GM21381 (cell line): ENCODE data around the gene MYBPHL.
A peak's percentile ranks its signal among the peaks of the same experiment; 100 is the strongest.
"Not testable (repeated sequence)": the region's sequence is repeated elsewhere in the genome, so short reads cannot be mapped to it uniquely, and the experiment has no call there.

ENCODE experiments used
- ATAC-seq: cut with Tn5 transposase; IDR thresholded peaks from one replicate; pipeline ENCODE4 v1.9.1; 2021; ENCODE audit warnings: mild to moderate bottlenecking, moderate library complexity; ENCODE audit not compliant: unreplicated experiment

MYBPHL gene

DNA sequence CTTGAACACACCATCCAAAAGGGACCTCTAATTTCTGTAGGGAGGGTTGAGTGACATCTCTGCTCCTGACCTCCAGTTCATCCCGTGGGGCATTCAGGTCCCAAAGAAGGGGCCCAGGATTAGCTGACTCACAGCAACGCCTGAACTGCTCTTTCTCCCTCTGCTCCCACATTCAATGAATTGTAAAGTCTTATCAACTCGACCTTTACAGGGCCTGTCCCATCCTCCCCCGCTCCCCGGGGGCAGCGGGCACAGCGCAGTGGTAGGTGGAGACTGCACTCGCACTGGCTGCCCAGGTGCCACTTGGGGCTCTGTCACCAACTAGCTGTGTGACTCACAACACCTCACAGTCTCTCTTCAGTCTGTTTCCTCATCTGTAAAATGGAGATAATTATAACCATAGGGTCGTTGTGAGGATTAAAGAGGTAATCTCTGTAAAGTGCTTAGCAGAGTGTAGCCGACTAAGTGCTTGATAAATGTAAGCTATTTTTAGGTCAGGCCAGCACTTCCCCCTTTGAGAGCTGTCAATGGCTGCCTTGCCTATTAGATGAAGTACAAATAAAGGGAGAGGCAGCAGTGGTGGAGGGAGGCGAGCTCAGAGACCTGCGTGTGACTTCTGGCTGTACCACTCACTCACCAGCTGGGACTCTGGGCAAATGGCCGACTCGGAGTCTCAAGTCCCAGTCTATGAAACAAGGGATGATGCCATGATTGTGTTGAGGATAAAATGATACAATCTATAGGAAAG lies 637 bp upstream of the MYBPHL start:
- ATAC-seq, result no peak

DNA sequence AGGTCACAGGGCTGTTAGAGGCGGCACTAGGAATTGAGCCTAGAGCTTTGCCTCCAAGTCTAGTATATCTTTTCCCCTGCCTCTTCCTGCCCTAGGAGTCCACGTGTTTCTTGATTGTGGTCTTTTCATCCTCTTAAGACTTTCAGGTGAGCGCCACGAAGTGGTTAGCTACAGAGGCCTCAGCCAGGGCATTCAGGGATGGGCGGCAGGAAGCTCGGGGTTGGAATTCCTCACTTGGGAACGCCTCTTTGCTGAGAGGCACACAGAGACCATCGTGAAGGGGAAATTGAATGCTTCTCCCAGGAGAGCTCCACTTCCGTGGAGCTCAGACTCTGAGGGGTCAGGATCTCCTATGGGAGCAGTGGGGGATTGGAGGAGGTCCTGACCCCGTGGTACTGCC lies 820 bp downstream of the MYBPHL start:
- not testable (repeated sequence) for ATAC-seq

DNA sequence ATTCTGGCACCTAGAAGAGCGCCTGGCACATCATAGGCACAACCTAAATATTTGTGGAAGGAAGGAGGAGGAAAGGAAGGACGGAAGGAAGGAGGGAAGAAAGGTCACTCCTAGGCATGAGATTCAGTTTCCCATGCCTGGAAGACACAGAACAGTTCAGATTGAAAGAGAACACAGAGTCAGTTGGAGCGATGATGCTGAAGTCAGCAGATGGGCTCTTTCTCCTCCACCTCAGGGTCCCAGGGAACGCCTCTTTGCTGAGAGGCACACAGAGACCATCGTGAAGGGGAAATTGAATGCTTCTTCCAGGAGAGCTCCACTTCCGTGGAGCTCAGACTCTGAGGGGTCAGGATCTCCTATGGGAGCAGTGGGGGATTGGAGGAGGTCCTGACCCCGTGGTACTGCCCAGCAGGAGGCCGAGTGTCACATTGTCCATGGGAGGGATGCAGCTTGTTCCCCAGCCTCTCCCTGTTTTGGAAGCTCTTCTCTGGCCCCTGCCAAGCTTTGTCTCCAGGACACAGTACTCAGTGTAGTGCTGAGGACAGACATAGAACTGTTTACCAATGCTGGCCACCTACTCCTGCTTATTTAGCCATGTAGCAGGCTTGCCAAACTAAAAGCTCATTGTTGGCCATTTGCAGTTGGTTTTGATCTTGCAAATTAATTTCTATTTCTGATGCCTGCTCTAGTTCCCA lies 2.4 kb downstream of the MYBPHL start:
- no peak for ATAC-seq

DNA sequence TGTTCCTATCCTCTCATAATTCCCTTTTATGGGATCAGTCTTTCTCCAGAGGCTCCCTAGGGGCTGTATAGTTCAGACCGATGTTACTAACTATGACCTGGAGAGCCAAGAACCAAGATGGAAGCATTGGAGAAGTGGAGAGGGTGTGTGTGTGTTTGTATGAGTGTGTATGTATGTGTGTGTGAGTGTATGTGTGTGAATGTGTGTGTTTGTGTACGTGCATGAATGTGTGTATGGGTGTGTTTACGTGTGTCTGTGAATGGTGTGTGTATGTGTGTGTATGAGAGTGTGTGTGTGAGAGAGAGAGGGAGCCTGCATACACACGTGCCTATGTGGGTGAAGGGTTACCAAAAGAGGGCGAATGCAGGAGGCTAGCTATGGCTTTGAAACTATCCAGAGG lies 4.9 kb downstream of the MYBPHL start:
- no peak for ATAC-seq

DNA sequence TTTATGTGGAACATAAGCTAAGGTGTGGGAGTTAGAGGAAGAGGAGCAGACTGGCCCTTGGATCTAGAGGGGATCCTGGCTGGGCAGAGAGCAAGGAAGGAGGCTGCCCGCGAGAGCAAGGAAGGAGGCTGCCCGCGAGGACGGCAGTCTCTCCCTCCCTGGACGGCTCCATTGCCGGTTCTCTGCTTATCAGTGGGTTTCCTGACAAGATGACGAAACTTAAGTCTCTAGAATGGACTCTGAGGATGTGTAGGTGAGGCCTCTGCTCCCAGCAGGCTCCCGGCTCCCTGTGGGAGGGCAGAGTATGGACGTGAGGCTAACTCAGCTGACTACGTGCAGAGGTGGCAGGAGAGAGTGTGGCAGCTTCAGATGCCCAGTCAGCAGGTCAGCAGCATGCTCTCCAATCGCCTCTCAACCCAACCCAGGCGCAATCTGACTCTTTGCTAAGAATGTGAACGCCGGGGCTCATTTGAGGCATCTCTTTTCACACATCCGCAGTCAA lies 6.1 kb downstream of the MYBPHL start:
- ATAC-seq, result no peak

DNA sequence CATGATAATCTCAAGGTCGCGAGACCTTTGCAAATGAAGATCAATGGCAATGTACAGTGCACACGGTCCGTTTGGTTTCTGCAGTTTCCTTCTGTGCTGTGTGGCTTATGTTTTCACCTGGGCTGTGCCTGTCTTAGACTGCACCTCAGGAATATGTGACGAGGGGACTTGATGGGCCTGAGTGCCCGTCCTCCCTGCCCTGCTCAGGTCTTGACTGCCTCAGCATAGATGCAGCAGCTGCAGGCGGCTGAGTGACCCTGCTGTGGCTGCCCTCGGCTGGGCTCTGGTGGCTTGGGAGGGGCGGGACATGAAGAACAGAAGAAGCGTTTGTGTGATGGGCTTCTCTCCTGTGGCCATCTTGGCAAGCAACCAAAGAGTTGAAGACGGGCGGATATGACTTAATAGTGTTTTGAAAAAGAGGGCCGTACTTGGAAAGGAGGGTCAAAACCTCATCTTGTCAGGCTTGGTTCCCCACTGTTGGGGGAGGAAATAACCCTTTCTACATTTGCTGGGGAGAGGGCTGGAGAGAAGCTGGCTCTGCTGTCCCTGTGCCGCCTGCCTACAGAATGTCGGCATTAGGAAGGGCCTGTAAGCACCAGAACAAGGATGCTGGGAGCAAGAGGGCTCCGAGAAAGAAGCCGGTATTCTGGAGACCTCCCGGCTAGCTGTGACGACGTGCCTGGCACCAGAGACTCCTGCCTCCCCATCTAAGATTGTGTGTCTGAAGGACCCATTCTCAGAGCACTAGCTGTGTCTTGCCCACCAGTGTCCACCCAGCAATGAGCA lies 7.1 kb downstream of the MYBPHL start:
- ATAC-seq, result no peak

DNA sequence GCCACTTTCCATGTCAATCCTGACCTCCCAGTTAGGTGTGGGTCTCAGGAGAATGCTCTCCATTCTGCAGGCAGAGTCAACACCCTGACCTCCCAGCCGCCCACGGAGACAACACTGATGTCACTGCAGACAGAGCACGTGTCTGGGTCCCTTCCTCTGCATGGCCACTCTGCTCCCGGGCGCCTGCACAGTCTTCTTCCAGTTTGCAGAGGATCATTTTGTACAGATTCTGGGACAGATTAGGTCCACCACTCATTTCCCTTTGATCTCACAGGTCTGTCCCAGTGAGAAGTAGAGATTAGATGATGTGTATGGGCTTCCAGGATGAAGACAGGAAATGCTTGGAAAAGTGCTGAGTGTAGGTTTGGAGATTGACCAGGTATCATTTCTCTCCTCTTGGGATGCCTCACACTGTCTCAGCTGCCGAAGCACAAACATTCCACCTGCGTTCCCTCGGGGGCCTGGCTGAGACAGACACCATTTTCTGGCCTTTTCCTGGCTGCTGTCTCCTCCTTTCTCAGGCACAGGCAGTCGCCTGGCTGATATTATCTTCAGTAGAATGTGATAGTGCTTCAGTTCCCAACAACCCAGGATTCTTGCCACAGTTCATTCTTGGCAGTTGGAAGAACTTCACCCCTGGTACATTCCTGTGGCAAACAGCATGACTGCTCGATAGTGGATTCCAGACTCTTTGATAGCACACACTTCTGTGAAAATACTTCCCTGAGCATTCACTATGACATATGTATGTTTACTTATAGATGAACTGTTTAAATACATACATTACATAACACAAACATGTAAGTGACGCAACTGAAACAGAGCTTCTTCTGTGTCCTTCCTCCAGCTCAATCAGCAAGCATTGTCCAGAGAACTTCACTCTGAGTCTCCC lies 7.9 kb downstream of the MYBPHL start:
- no peak for ATAC-seq

DNA sequence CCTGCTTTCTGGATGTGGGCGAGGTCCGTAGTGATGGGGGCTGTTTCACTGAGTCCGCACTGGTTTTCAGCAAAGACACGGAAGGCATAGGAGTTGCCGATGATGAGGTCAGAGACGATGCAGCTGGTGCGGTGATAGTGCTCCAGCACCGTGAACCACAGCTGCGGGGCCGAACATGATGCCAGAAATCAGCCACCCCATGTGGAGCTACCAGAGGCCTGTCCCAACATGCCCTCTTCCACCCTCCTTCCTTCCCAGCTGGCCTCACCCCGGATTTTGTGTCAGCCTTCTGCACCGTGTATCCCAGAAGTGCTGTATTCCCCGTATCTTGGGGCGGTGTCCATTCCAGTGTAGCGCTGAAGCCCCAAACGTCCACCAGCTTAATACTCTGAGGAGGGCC lies 10.0 kb downstream of the MYBPHL start:
- no peak for ATAC-seq

DNA sequence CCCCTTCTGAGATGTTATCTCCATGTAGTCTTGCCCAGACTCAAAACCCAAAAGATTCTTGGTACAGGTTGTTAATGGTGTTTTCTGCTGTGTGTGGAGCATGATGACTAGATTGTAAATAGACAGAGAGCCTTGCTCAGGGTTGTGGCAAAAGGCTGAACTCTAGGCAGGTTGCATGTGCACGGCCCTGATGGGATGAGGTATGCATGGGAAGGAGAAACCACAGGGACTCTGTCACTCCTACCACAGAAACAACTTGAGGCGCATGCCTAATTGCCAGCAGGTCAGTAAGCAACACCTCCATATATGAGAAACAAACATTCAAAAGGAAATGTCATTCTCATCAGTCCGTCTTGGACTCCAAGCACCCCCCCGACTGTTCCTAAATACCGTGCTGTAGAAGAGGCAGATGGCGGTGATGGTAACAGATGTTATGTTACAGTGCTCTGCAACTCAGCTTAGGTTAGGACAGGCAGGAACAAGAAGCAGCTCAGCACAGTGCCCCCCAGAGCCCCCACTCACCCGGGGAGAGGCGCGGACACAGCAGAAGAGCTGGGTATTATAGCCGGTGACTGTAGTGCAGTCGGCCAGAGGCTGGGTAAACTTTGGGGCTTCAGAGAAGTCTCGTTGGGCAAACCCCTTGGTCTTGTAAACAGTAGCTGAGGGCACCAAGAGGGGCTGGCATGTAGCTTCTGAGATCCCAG lies 10.9 kb downstream of the MYBPHL start:
- no peak for ATAC-seq

DNA sequence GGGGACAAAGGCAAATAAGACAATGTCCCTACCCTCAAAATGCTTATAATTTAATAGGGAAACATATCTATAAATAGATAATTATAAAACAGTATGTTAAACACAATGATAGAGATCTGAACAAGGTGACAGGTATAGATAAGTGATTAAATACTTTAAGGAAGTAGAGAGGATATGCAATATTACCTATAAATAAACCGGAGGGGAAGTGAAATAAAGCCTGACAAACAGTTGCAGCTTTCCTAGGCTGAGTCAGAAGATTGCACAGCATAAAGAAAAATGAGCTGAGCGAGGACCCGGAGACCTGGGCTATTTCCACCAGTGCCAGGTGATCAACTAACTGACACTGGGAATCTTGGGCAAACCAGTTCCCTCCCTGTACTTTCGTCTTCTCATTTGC lies 12.3 kb downstream of the MYBPHL start:
- no peak for ATAC-seq

DNA sequence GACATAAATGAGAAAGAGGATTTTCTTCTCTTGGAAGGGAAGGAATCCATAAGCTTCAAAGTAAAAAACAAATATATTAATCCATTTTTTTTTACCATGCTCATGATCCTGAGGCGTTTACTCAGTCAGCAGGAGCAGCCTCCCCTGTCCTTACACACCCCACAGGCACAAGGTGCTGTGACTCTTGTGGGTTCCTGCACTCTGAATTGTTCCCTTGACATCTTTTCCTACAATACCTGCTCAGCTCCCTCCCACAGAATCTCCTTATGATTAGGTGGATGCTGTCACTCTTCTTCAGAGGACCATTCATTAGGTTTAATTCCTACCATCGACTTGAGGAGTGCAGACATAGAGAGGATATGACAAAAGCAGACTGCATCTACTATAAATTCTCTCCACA lies 13.8 kb downstream of the MYBPHL start:
- ATAC-seq, result no peak

DNA sequence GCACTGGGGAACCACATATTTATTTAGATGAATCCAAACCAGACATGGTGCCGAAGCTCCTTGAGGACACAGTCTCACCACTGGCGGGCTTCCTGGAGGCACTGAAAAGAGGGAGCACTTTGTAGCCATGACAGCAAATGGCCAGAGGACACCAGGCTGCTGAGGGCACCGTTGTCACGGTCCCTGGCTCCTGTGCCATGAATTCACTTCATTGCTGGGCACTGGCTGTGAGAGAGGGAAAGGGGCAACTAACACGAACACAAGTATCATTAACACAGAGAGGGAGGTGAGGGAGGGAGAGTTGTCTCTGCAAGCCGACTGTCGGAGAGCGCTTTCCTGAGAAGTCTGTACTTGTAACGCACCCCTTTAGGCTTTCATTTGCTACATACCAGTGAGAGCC lies 14.4 kb downstream of the MYBPHL start:
- ATAC-seq, result no peak

DNA sequence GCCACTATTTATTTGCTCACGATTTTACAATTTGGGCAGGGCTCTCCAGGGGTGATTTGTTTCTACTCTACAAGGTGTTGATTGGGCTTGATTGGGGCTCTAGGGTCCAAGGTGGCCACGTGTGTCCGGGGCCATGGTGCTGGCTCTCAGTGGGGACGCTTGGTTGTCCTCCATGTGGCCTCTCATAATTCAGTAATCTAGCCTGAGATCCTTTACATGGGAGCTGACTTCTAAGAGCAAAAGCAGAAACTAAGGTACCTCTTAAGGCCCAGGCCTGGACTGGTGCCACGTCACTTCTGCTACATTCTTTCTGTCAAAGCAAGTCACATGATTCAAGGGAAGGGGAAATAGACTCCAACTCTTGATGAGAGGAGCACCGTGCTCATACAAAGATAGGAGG lies 15.8 kb downstream of the MYBPHL start:
- ATAC-seq, result no peak

DNA sequence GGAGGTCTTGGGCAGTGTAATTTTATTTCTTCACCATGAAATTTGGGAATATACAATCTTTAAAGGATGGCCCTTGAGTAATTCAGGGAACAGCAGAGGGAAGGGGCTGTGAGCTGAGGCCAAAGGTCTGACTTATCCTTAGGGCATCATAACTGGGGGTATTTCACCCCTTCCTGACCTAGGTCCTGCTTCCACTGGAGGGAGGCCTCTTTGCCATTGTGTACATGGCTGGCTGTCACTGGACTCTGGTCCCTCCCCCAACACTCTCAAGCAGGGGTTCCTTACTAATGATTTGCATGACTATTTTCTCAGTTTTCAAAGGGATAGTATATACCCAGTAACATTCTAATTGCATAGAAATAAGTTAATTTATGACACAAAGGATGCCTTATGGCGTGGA lies 16.7 kb downstream of the MYBPHL start:
- no peak for ATAC-seq

DNA sequence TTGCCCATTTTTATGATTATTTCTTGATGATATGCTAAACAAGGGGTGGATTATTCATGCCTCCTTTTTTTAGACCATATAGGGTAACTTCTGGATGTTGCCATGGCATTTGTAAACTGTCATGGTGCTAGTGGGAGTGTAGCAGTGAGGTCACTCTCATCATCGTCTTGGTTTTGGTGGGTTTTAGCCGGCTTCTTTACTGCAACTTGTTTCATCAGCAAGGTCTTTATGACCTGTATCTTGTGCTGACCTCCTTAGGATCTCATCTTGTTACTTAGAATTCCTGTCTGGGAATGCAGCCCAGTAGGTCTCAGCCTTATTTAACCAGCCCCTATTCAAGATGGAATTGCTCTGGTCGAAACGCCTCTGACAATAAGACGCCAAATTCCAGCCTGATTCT lies 20.0 kb downstream of the MYBPHL start:
- not testable (repeated sequence) for ATAC-seq

DNA sequence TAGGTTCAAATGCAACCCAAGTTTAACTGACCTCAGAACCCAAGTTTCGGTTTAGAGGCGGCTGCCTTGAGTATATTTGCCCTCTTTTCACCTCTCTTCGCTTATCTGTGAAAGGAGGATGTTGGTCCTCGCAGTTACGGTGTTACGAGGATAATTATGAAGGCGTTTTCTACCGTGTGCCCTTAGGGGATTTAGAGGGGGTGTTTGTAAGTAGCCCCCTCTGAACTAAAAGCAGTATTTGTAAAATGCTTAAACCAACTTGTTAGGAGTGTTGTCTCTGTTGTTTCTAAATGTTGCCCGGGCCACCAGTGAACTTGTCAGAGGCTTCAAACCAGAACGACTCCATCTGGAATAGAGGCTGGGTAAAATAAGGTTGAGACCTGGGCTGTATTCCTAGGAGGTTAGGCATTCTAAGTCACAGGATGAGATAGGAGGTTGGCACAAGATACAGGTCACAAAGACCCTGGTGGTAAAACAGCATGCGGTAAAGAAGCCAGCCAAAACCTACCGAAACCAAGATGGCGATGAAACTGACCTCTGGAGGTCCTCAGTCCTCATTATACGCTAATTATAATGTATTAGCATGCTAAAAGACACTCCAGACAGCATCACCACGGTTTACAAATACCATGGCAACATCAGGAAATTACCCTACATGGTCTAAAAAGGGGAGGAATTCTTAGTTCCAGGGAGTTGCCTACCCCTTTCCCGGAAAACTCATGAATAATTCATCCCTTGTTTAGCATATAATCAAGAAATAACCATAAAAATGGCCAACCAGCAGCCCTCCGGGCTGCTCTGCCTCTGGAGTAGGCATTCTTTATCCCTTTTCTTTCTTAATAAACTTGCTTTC lies 22.8 kb downstream of the MYBPHL start:
- no peak for ATAC-seq

DNA sequence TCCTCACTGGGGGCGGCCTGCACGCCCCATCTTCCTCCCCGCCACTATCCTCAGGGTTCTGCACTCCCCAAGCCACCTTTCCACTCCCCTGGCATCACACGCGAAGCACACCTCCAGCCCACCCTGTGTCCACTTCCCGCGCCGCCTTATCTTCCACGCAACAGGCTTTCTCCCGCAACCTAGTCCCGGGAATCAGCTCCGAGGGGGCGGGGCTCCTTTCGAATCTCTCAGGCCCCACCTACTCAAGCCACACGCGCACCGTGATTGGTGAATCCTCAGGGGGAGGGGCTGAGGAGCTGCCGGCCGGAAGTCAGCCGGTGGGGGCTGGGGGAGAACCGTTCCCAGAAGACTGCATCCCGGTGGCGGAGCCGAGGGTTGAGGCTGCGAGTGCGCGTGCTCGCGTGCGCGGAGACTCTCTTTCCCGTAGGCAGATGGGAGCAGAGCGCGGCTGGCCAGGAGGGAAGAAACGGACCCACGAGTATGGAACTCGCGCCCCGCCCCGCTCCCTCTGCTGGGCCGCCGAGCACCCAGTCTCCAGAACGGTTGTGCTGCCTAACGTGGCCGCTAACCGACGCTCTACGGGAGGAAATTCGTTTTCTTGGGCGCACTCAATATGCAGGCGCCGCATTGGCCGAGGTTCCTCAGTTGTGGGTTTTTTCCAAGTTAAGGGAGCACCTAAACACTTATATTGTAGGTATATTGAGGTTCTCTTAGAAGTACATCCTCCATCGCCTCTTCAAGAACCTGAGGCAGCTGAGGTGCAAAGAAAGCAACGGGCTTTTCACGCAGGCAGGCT lies 23.7 kb downstream of the MYBPHL start, which contains the start of gene PSRC1:
TSS of gene PSRC1 (minus strand) at position 194 of the 796 bp plus-strand sequence.
- ATAC-seq, result peak; percentile 92

DNA sequence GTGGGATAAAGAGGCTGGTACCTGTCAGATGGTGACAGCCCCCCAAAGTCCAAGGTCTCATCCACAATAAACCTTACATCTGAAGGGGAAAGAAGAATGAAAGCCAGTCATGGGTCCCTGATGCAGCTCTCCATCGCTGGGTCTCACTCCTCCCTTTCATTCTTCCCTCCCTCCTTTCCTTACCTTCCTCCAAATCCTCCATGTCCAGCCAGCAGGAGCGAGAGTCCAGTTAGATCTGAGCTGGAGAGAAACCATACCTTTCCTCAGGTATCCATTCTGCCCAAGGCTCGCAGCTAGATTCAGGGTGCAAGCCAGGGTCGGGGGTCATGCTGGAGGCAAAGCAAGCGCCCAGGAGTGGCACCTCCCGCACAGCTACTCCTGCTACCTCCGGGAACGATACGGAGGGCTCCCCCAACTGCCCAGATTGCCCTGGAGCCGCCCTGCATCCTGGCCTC lies 24.3 kb downstream of the MYBPHL start:
- ATAC-seq, result no peak
